CD14-positive monocyte (primary cell): ENCODE data around the gene CCDC70. TPM values are rescaled to one million over a fixed set of nuclear protein-coding genes. Genes with fewer than 3 reads are reported as not detected.

Experiments
- DNase-seq, 3 donors: peaks; one replicate each; pipeline ENCODE4 v3.0.0-alpha.2; 2011 to 2022
- H2AFZ ChIP-seq: 2 replicates; pipeline ENCODE4 v1.6.0; 2012; ENCODE audit warnings: mild to moderate bottlenecking, low read depth, low read length, inconsistent platforms; ENCODE audit not compliant: insufficient read depth, poor library complexity, severe bottlenecking
- H3K27ac ChIP-seq, 2 donors: 1 replicate in 1 of 2; 2 replicates in 1 of 2; pipeline ENCODE4 v1.5.1; 2012 to 2013; ENCODE audit warnings: low read length in 2 of 2, control low read depth in 1 of 2, inconsistent platforms in 1 of 2, low read depth in 1 of 2, mild to moderate bottlenecking in 1 of 2
- H3K27me3 ChIP-seq, 2 donors: one replicate each; pipeline versions ENCODE4 v1.6.0 to v1.6.1; 2011 to 2013; ENCODE audit warnings: low read length in 2 of 2; ENCODE audit not compliant: control insufficient read depth in 2 of 2, insufficient read depth in 2 of 2
- H3K36me3 ChIP-seq, 2 donors: replicated peaks in 1 of 2; 1 replicate in 1 of 2; 2 replicates in 1 of 2; pipeline versions ENCODE4 v1.5.1 to v1.6.1; 2012 to 2013; ENCODE audit warnings: low read length in 2 of 2, control low read depth in 1 of 2, inconsistent platforms in 1 of 2, mild to moderate bottlenecking in 1 of 2; ENCODE audit not compliant: insufficient read depth in 2 of 2, control insufficient read depth in 1 of 2
- H3K4me1 ChIP-seq, 2 donors: 1 replicate in 1 of 2; 2 replicates in 1 of 2; pipeline versions ENCODE4 v1.5.1 to v1.6.1; 2012 to 2013; ENCODE audit warnings: low read length in 2 of 2, control low read depth in 1 of 2, inconsistent platforms in 1 of 2, mild to moderate bottlenecking in 1 of 2, moderate library complexity in 1 of 2; ENCODE audit not compliant: insufficient read depth in 2 of 2, control insufficient read depth in 1 of 2
- H3K4me2 ChIP-seq: replicated peaks from 2 replicates; pipeline ENCODE3; 2012; ENCODE audit warnings: low read length, moderate library complexity, mild to moderate bottlenecking; ENCODE audit not compliant: poor library complexity, severe bottlenecking; ENCODE audit errors: extremely low read depth
- H3K4me3 ChIP-seq, 3 experiments: fragments of 200-600 bp in 1 of 3; sonication (generic) in 1 of 3; replicated peaks in 1 of 3; 1 replicate in 2 of 3; 2 replicates in 1 of 3; pipeline ENCODE4 v1.5.1; 2011 to 2013; ENCODE audit warnings: low read length in 3 of 3, mild to moderate bottlenecking in 3 of 3, control low read depth in 2 of 3, low read depth in 2 of 3, inconsistent platforms in 1 of 3, moderate library complexity in 1 of 3
- H3K79me2 ChIP-seq: 2 replicates; pipeline ENCODE4 v1.6.0; 2012; ENCODE audit warnings: mild to moderate bottlenecking, control low read depth, inconsistent platforms, low read length, moderate library complexity; ENCODE audit not compliant: insufficient read depth
- H3K9ac ChIP-seq: 2 replicates; pipeline ENCODE4 v1.6.0; 2017; ENCODE audit warnings: low read length, mild to moderate bottlenecking; ENCODE audit not compliant: insufficient read depth, poor library complexity, severe bottlenecking
- H3K9me3 ChIP-seq, 2 donors: replicated peaks in 1 of 2; 1 replicate in 1 of 2; 2 replicates in 1 of 2; pipeline versions ENCODE4 v1.5.1 to v1.6.1; 2012 to 2013; ENCODE audit warnings: low read length in 2 of 2, control low read depth in 1 of 2; ENCODE audit not compliant: control insufficient read depth in 1 of 2, insufficient read depth in 1 of 2
- H4K20me1 ChIP-seq: 2 replicates; pipeline ENCODE4 v1.6.0; 2012; ENCODE audit warnings: mild to moderate bottlenecking, low read length, control low read depth, moderate library complexity; ENCODE audit not compliant: insufficient read depth
- H3K27ac Mint-ChIP-seq, 7 donors: one replicate each; pipeline ENCODE4 v1.8.0; 2020; ENCODE audit warnings: mild to moderate bottlenecking in 7 of 7, mixed read lengths in 7 of 7, moderate library complexity in 6 of 7, inconsistent platforms in 2 of 7
- H3K27me3 Mint-ChIP-seq, 3 donors: one replicate each; pipeline ENCODE4 v1.8.0; 2021 to 2022; ENCODE audit warnings: low read depth in 3 of 3, mild to moderate bottlenecking in 3 of 3, mixed read lengths in 3 of 3, moderate library complexity in 3 of 3, inconsistent platforms in 1 of 3
- H3K36me3 Mint-ChIP-seq, 2 donors: one replicate each; pipeline ENCODE4 v1.8.0; 2020; ENCODE audit warnings: mixed read lengths in 2 of 2, inconsistent platforms in 1 of 2, mild to moderate bottlenecking in 1 of 2
- H3K4me1 Mint-ChIP-seq: one replicate; pipeline ENCODE4 v1.8.0; 2020; ENCODE audit warnings: mild to moderate bottlenecking, mixed read lengths
- H3K4me3 Mint-ChIP-seq, 2 donors: one replicate each; pipeline ENCODE4 v1.8.0; 2020; ENCODE audit warnings: mild to moderate bottlenecking in 2 of 2, mixed read lengths in 2 of 2, moderate library complexity in 1 of 2
- H3K9me3 Mint-ChIP-seq, 7 donors: one replicate each; pipeline ENCODE4 v1.8.0; 2020 to 2022; ENCODE audit warnings: mixed read lengths in 7 of 7, mild to moderate bottlenecking in 6 of 7, moderate library complexity in 6 of 7, inconsistent platforms in 2 of 7
- CTCF ChIP-seq: fragments of 200-600 bp; IDR thresholded peaks from one replicate; pipeline ENCODE4 v1.8.0; 2022; ENCODE audit warnings: antibody characterized with exemption, mild to moderate bottlenecking
- WGBS: methylation state at CpG from one replicate; pipeline ENCODE4 v1.1.5; 2013; ENCODE audit warnings: missing lambda C conversion rate; ENCODE audit not compliant: insufficient coverage; 5-methylcytosine and 5-hydroxymethylcytosine counted together
- intact Hi-C, 2 donors: fragments of 100-400 bp; cut with micrococcal nuclease; formaldehyde crosslinking; loops; one replicate each; pipeline versions ENCODE4 v1.15.0 to v1.15.1; 2023
- polyA plus RNA-seq, 3 donors: library from polyadenylated mRNA; depleted of rRNA in 1 of 3; unstranded in 2 of 3; stranded (reverse) in 1 of 3; fragments of 300-500 nt in 2 of 3; fragments of >200 nt in 1 of 3; fragmentation: Illumina TruSeq in 2 of 3; gene quantifications; 1 replicate in 2 of 3; 2 replicates in 1 of 3; pipeline ENCODE4 v1.2.3, GENCODE V29; 2012 to 2021

Gene CCDC70
- polyA plus RNA-seq, 3 donors = not detected

GRCh38 chr13:51914137-51914493, 52.3 kb downstream of the CCDC70 start:
- Histone ChIP-seq H3K9me3 (no peaks in the 10 kb centered on the region), H3K4me3 (no peak overlapping the region), H3K4me2 (no peak overlapping the region), H3K79me2 (no peaks in the 10 kb centered on the region), H3K27me3 (no peaks in the 10 kb centered on the region), H3K9ac (no peak overlapping the region), H4K20me1 (no peaks in the 10 kb centered on the region), H2AFZ (no peak overlapping the region), H3K27ac (no peak overlapping the region), H3K36me3 (no peaks in the 10 kb centered on the region), H3K4me1 (no peaks in the 10 kb centered on the region)
- DNase-seq = no peak
- H3K4me1 Mint-ChIP-seq = peaks cover 3% of the 10 kb centered on the region
- H3K27me3 Mint-ChIP-seq = peaks cover 0 to 3% (median 1%) of the 10 kb centered on the region in 3 donors
- H3K9me3 Mint-ChIP-seq = peaks cover 0 to 3% (median 0%) of the 10 kb centered on the region in 7 donors
- WGBS = 81% methylated on average over 7 of the region's 7 CpGs
- no peak overlapping the region for H3K4me3 Mint-ChIP-seq
- no peaks in the 10 kb centered on the region for H3K36me3 Mint-ChIP-seq
- H3K27ac Mint-ChIP-seq = no peak overlapping the region
- TF ChIP-seq CTCF = no peak
- intact Hi-C loops = no loop called here

Other genes with a start within 250 kb of the CCDC70 start
- gene DHRS12, start 57.8 kb upstream of the CCDC70 start, polyA plus RNA-seq = 10 to 100 TPM in 2 of 3 donors, 1 to 10 TPM in 1; 7.6 to 20.2 (median 20.0) TPM
- under 1 TPM in 1 of 3 donors, not detected in 2; 0.07 TPM for gene TMEM272, start 16.8 kb upstream of the CCDC70 start, polyA plus RNA-seq
- gene ATP7B, start 149.5 kb downstream of the CCDC70 start, polyA plus RNA-seq = under 1 TPM in 2 of 3 donors, not detected in 1; 0.39 to 0.44 TPM
- 10 to 100 TPM in 2 of 3 donors, 1 to 10 TPM in 1; 3.7 to 16.9 (median 14.2) TPM for gene ALG11, start 150.4 kb downstream of the CCDC70 start, polyA plus RNA-seq
- gene UTP14C, start 162.7 kb downstream of the CCDC70 start, polyA plus RNA-seq = 1 to 10 TPM; 1.2 to 1.5 (median 1.2) TPM